ENCODE results near the gene RNGTT.
"Not testable (repeated sequence)": the region's sequence is repeated elsewhere in the genome, so short reads cannot be mapped to it uniquely, and the experiment has no call there.

- TF ChIP-seq POLR2A, CTCF, POLR2AphosphoS5, EP300 (IDR thresholded peaks at IDR 0.05): not testable (repeated sequence)
Observed at GRCh38 chr6:88768114-88768513, 195.3 kb downstream of the RNGTT start.
